ENCODE measurements around the gene SERGEF. TPM values are rescaled to one million over a fixed set of nuclear protein-coding genes. Genes with fewer than 3 reads are reported as not detected.

The SERGEF gene
- total RNA-seq, 1 donor from 2014 or later = 32.4 TPM

GRCh38 chr11:17853280-17853679, 159.6 kb downstream of the SERGEF start:
- Mint-ChIP-seq H3K4me3 (ENCODE audit: low read depth) (no peak overlapping the region), H3K27ac (peak overlapping the region; percentile 55), H3K36me3 (ENCODE audit: insufficient read depth) (peaks cover under 1% of the 10 kb centered on the region), H3K4me1 (ENCODE audit: low read depth) (peaks cover 3% of the 10 kb centered on the region), H3K27me3 (no peaks in the 10 kb centered on the region), H3K9me3 (ENCODE audit: low read depth) (no peaks in the 10 kb centered on the region)
- TF ChIP-seq CTCF (IDR thresholded peaks at IDR 0.05; ENCODE audit: unreplicated experiment) = no peak
- no peak for DNase-seq (ENCODE audit: low spot score, unreplicated experiment)

DNA sequence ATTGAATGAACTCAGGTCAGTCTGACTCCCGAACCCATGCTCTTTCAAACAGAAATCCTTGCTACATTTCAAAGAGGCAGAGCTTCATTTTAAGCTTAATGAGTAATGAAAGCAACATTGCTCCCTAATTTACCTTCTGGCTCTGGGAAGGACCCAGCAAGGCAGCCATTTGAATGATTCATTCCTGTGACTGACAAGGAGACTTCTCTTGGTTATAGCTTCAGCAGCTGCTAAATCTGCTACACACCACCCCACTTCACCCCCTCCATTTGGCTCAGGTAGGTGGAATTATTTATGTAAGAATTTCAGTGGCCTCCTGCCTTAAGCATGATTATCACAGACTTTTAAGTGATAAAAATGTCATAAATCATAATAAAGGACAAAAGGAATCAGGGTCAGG, 160.6 kb downstream of the SERGEF start:
- no peak for DNase-seq (ENCODE audit: low spot score, unreplicated experiment)
- no peaks in the 10 kb centered on the region for H3K27me3 Mint-ChIP-seq
- no peak overlapping the region for H3K27ac Mint-ChIP-seq
- no peak for TF ChIP-seq CTCF (IDR thresholded peaks at IDR 0.05; ENCODE audit: unreplicated experiment)
- no peaks in the 10 kb centered on the region for H3K9me3 Mint-ChIP-seq (ENCODE audit: low read depth)
- no peaks in the 10 kb centered on the region for H3K36me3 Mint-ChIP-seq (ENCODE audit: insufficient read depth)
- peaks cover 3% of the 10 kb centered on the region for H3K4me1 Mint-ChIP-seq (ENCODE audit: low read depth)
- no peak overlapping the region for H3K4me3 Mint-ChIP-seq (ENCODE audit: low read depth)

- no peak for TF ChIP-seq CTCF (IDR thresholded peaks at IDR 0.05; ENCODE audit: unreplicated experiment)
- no peaks in the 10 kb centered on the region for H3K27me3 Mint-ChIP-seq
These were observed 161.2 kb downstream of the SERGEF start for GRCh38 chr11:17851697-17852096.

DNA sequence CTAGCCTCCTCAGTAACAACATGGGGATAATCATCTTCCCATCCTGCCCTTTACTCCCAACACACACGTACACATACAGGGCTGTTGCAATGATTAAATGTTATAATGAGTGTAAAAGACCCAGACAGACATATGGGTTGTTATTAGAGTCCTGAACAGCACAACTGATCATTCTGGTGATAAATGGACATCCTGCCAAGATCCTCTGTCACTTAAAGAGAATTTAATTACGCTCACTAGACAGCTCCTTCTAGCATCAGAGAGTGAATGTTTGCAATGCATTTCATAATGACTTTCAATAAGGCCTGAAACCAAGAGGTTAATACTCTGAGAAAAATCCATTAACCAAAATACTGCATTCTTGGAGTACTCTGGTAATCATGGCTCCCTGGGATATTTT, 162.5 kb downstream of the SERGEF start:
- no peaks in the 10 kb centered on the region for H3K27me3 Mint-ChIP-seq
- no peak overlapping the region for H3K27ac Mint-ChIP-seq
- DNase-seq (ENCODE audit: low spot score, unreplicated experiment) = no peak
- no peaks in the 10 kb centered on the region for H3K9me3 Mint-ChIP-seq (ENCODE audit: low read depth)
- no peak for TF ChIP-seq CTCF (IDR thresholded peaks at IDR 0.05; ENCODE audit: unreplicated experiment)
- H3K4me3 Mint-ChIP-seq (ENCODE audit: low read depth) = no peak overlapping the region
- H3K36me3 Mint-ChIP-seq (ENCODE audit: insufficient read depth) = no peaks in the 10 kb centered on the region
- peaks cover 3% of the 10 kb centered on the region for H3K4me1 Mint-ChIP-seq (ENCODE audit: low read depth)

More at GRCh38 chr11:17851697-17852096, 161.2 kb downstream of the SERGEF start:
- Mint-ChIP-seq H3K36me3 (ENCODE audit: insufficient read depth) (no peaks in the 10 kb centered on the region), H3K4me1 (ENCODE audit: low read depth) (peaks cover 3% of the 10 kb centered on the region), H3K4me3 (ENCODE audit: low read depth) (no peak overlapping the region), H3K27ac (no peak overlapping the region), H3K9me3 (ENCODE audit: low read depth) (no peaks in the 10 kb centered on the region)
- DNase-seq (ENCODE audit: low spot score, unreplicated experiment) = no peak

DNA sequence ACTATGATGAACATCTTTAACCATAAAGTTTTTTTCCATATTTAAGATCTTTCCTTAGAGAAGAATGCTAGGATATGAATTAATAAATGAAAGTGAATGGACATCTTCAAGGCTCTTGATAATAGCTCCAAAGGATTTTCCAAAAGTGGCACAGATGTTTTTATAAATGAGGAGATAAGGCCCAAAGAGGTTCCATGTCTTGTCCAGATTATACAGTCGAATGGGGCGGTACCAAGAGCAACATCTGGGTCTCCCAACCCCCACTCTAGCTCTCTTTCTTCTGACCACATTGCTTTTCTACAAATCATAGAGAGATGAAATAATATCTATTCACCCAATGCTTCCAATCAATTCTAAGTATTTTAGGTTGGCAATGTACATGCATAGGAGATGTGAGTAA, 164.1 kb downstream of the SERGEF start:
- Mint-ChIP-seq H3K27me3 (no peaks in the 10 kb centered on the region), H3K27ac (no peak overlapping the region), H3K36me3 (ENCODE audit: insufficient read depth) (no peaks in the 10 kb centered on the region), H3K4me3 (ENCODE audit: low read depth) (no peak overlapping the region), H3K4me1 (ENCODE audit: low read depth) (peaks cover 3% of the 10 kb centered on the region), H3K9me3 (ENCODE audit: low read depth) (no peaks in the 10 kb centered on the region)
- DNase-seq (ENCODE audit: low spot score, unreplicated experiment) = no peak
- TF ChIP-seq CTCF (IDR thresholded peaks at IDR 0.05; ENCODE audit: unreplicated experiment) = no peak
